Erythroblast (primary cell): Measurements from ENCODE around the gene JMJD8.

Experiments used
- GATA1 ChIP-seq: IDR thresholded peaks from 2 replicates; pipeline ENCODE4 v1.6.1; 2011; ENCODE audit warnings: low read depth, mild to moderate bottlenecking, control low read depth, low read length, moderate library complexity
- POLR2A ChIP-seq: IDR thresholded peaks from 2 replicates; pipeline ENCODE4 v1.6.1; 2011; ENCODE audit warnings: mild to moderate bottlenecking, low read length

- no peak for TF ChIP-seq POLR2A
- no peak for TF ChIP-seq GATA1
Observed at GRCh38 chr16:703406-703805, 19.3 kb upstream of the JMJD8 start.
